ENCODE results near the gene INHBC. TPM values are rescaled to one million over a fixed set of nuclear protein-coding genes. Genes with fewer than 3 reads are reported as not detected.

The INHBC gene
- total RNA-seq, 4 donors from 2014 or later = not detected

Small RNA genes within 50 kb of the gene (small RNA-seq; reads per million reads assigned to genes)
- not detected for gene RNU6-879P

Other genes with a start within 250 kb of the INHBC start
- gene NXPH4, start 218.0 kb upstream of the INHBC start, total RNA-seq = 1 to 10 TPM in 1 of 4 donors, not detected in 3; 6.3 TPM
- 100 to 1,000 TPM in 1 of 4 donors, 10 to 100 TPM in 3; 12.4 to 128 (median 35.3) TPM for gene SHMT2, start 205.1 kb upstream of the INHBC start, total RNA-seq
- gene STAC3, start 183.6 kb upstream of the INHBC start, total RNA-seq = 1 to 10 TPM in 2 of 4 donors, not detected in 2; 1.0 to 2.8 TPM
- 10 to 100 TPM in 3 of 4 donors, 1 to 10 TPM in 1; 9.4 to 89.0 (median 34.2) TPM for gene R3HDM2, start 3.7 kb upstream of the INHBC start, total RNA-seq
- gene INHBE, start 20.5 kb downstream of the INHBC start, total RNA-seq = not detected
- 1 to 10 TPM in 2 of 4 donors, not detected in 2; 6.1 to 6.6 TPM for gene GLI1, start 25.0 kb downstream of the INHBC start, total RNA-seq
- gene ARHGAP9, start 45.1 kb downstream of the INHBC start, total RNA-seq = 1 to 10 TPM; 1.5 to 8.1 (median 3.3) TPM
- 100 to 1,000 TPM in 1 of 4 donors, 10 to 100 TPM in 3; 29.1 to 160 (median 76.8) TPM for gene MARS1, start 53.3 kb downstream of the INHBC start, total RNA-seq
- gene DDIT3, start 85.7 kb downstream of the INHBC start, total RNA-seq = 10 to 100 TPM in 2 of 4 donors, 1 to 10 TPM in 2; 2.3 to 28.2 (median 9.8) TPM
- gene MBD6, start 88.0 kb downstream of the INHBC start, total RNA-seq = 100 to 1,000 TPM in 1 of 4 donors, 10 to 100 TPM in 3; 14.9 to 138 (median 17.1) TPM
- 100 to 1,000 TPM; 117 to 175 (median 126) TPM for gene DCTN2, start 112.4 kb downstream of the INHBC start, total RNA-seq
- 1 to 10 TPM in 3 of 4 donors, under 1 TPM in 1; 0.59 to 5.1 (median 1.9) TPM for gene KIF5A, start 115.3 kb downstream of the INHBC start, total RNA-seq
- gene PIP4K2C, start 156.4 kb downstream of the INHBC start, total RNA-seq = 10 to 100 TPM in 3 of 4 donors, 1 to 10 TPM in 1; 2.6 to 29.3 (median 18.8) TPM
- 10 to 100 TPM; 17.6 to 82.5 (median 40.9) TPM for gene DTX3, start 170.0 kb downstream of the INHBC start, total RNA-seq
- gene ARHGEF25, start 176.7 kb downstream of the INHBC start, total RNA-seq = 100 to 1,000 TPM in 1 of 4 donors, 10 to 100 TPM in 3; 52.9 to 205 (median 85.6) TPM
- gene B4GALNT1, start 198.4 kb downstream of the INHBC start, total RNA-seq = 10 to 100 TPM in 1 of 4 donors, 1 to 10 TPM in 3; 2.9 to 14.1 (median 3.9) TPM

Data from uterus (tissue), 4 donors.